H1 (cell line): ENCODE measurements around the gene ADAMTS6. TPM values are rescaled to one million over a fixed set of nuclear protein-coding genes. Genes with fewer than 3 reads are reported as not detected.

Source experiments
- CTCF ChIA-PET: fragments of 300-600 bp; sonication (Branson Sonifier 250); formaldehyde crosslinking; loops from one replicate; lab custom pipeline; 2021; ENCODE audit not compliant: partially characterized antibody; lab: Charles Lee
- POLR2A ChIA-PET: fragments of 300-600 bp; sonication (Branson Sonifier 250); formaldehyde crosslinking; loops from one replicate; lab custom pipeline; 2021; ENCODE audit warnings: inconsistent platforms; ENCODE audit not compliant: partially characterized antibody; lab: Charles Lee
- DNase-seq, 2 experiments: peaks; one replicate each; pipeline versions ENCODE4 v3.0.0 to v3.0.0-alpha.2; 2010 to 2022; ENCODE audit warnings: low spot score in 2 of 2, low read depth in 1 of 2, mixed read lengths in 1 of 2
- FAIRE-seq: peaks from 2 replicates; lab custom pipeline; 2011; peaks lifted over from hg19 to GRCh38; lab: Jason Lieb, UNC
- H2AFZ ChIP-seq: 2 replicates; pipeline ENCODE4 v1.8.1; 2012; ENCODE audit warnings: low read length, inconsistent platforms
- H2AK5ac ChIP-seq: 2 replicates; pipeline ENCODE4 v1.6.1; 2013; ENCODE audit warnings: low read depth, low read length
- H2BK120ac ChIP-seq: replicated peaks from 2 replicates; pipeline ENCODE3; 2013; ENCODE audit warnings: low read depth, low read length, inconsistent platforms
- H2BK12ac ChIP-seq: 2 replicates; pipeline ENCODE4 v1.6.1; 2013; ENCODE audit warnings: low read depth, low read length
- H2BK15ac ChIP-seq: 2 replicates; pipeline ENCODE4 v1.6.1; 2013; ENCODE audit warnings: low read length
- H2BK20ac ChIP-seq: 2 replicates; pipeline ENCODE4 v1.6.1; 2013; ENCODE audit warnings: low read length
- H2BK5ac ChIP-seq: 2 replicates; pipeline ENCODE4 v1.6.1; 2013; ENCODE audit warnings: low read depth, low read length
- H3K14ac ChIP-seq: 2 replicates; pipeline ENCODE4 v1.6.1; 2013; ENCODE audit warnings: inconsistent platforms; ENCODE audit not compliant: insufficient read length
- H3K18ac ChIP-seq: 2 replicates; pipeline ENCODE4 v1.6.1; 2013; ENCODE audit warnings: low read length; ENCODE audit errors: extremely low read depth
- H3K23ac ChIP-seq: 2 replicates; pipeline ENCODE4 v1.6.1; 2013; ENCODE audit warnings: inconsistent platforms; ENCODE audit not compliant: insufficient read length
- H3K23me2 ChIP-seq: 2 replicates; pipeline ENCODE4 v1.6.1; 2013; ENCODE audit warnings: low read depth, low read length
- H3K27ac ChIP-seq: 2 replicates; pipeline ENCODE4 v1.6.1; 2011; ENCODE audit warnings: low read depth, low read length, inconsistent platforms
- H3K27me3 ChIP-seq, 4 experiments: replicated peaks in 1 of 4; 1 replicate in 1 of 4; 2 replicates in 3 of 4; pipeline versions ENCODE4 v1.6.1 to v1.8.1; 2011 to 2013; ENCODE audit warnings: low read length in 3 of 4, mild to moderate bottlenecking in 3 of 4, inconsistent platforms in 2 of 4, mixed read lengths in 2 of 4, moderate library complexity in 1 of 4; ENCODE audit not compliant: control insufficient read depth in 3 of 4, insufficient read depth in 3 of 4; ENCODE audit errors: extremely low read depth in 1 of 4
- H3K36me3 ChIP-seq, 4 experiments: 2 replicates each; pipeline versions ENCODE4 v1.6.1 to v1.8.1; 2011 to 2013; ENCODE audit warnings: mild to moderate bottlenecking in 4 of 4, low read length in 3 of 4, moderate library complexity in 2 of 4, control low read depth in 1 of 4, inconsistent platforms in 1 of 4; ENCODE audit not compliant: insufficient read depth in 4 of 4, control insufficient read depth in 2 of 4
- H3K4ac ChIP-seq: replicated peaks from 2 replicates; pipeline ENCODE3; 2013; ENCODE audit warnings: low read length, low read depth, mixed read lengths, inconsistent platforms; ENCODE audit not compliant: insufficient read length
- H3K4me1 ChIP-seq, 4 experiments: replicated peaks in 1 of 4; 1 replicate in 1 of 4; 2 replicates in 3 of 4; pipeline versions ENCODE4 v1.6.1 to v1.8.1; 2011 to 2013; ENCODE audit warnings: low read length in 3 of 4, inconsistent platforms in 2 of 4, mixed read lengths in 1 of 4; ENCODE audit not compliant: insufficient read depth in 4 of 4, control insufficient read depth in 3 of 4
- H3K4me2 ChIP-seq, 2 experiments: 2 replicates each; pipeline versions ENCODE4 v1.6.1 to v1.8.1; 2011 to 2013; ENCODE audit warnings: low read depth in 2 of 2, low read length in 2 of 2, control low read depth in 1 of 2, inconsistent platforms in 1 of 2, mild to moderate bottlenecking in 1 of 2; ENCODE audit not compliant: insufficient read depth in 1 of 2
- H3K4me3 ChIP-seq, 4 experiments: fragments of 200-600, 300-600 bp in 1 of 4; sonication (generic), shearing (Covaris generic), sonication (Bioruptor Twin) in 1 of 4; 2 replicates each; pipeline versions ENCODE4 v1.5.1 to v1.8.1; 2011 to 2016; ENCODE audit warnings: low read length in 4 of 4, low read depth in 3 of 4, control low read depth in 2 of 4, inconsistent platforms in 2 of 4, mild to moderate bottlenecking in 2 of 4, mixed read lengths in 1 of 4, moderate library complexity in 1 of 4; ENCODE audit not compliant: insufficient read depth in 2 of 4; ENCODE audit errors: extremely low read depth in 1 of 4
- H3K56ac ChIP-seq: replicated peaks from 2 replicates; pipeline ENCODE3; 2013; ENCODE audit warnings: low read depth, mild to moderate bottlenecking, mixed read lengths, low read length, inconsistent platforms; ENCODE audit not compliant: insufficient read length
- H3K79me1 ChIP-seq: 2 replicates; pipeline ENCODE4 v1.6.1; 2013; ENCODE audit warnings: low read depth, low read length, control low read depth
- H3K79me2 ChIP-seq, 2 experiments: 2 replicates each; pipeline versions ENCODE4 v1.6.1 to v1.8.1; 2012 to 2013; ENCODE audit warnings: low read length in 2 of 2, mild to moderate bottlenecking in 2 of 2, inconsistent platforms in 1 of 2; ENCODE audit not compliant: insufficient read depth in 2 of 2, control insufficient read depth in 1 of 2
- H3K9ac ChIP-seq, 4 experiments: replicated peaks in 1 of 4; 1 replicate in 1 of 4; 2 replicates in 3 of 4; pipeline versions ENCODE4 v1.6.1 to v1.8.1; 2011 to 2013; ENCODE audit warnings: low read depth in 3 of 4, low read length in 3 of 4, control low read depth in 2 of 4, mild to moderate bottlenecking in 2 of 4, moderate library complexity in 2 of 4, inconsistent platforms in 1 of 4; ENCODE audit errors: extremely low read depth in 1 of 4
- H3K9me3 ChIP-seq, 2 experiments: 2 replicates each; pipeline versions ENCODE4 v1.6.1 to v1.8.1; 2012 to 2013; ENCODE audit warnings: mild to moderate bottlenecking in 2 of 2, moderate library complexity in 2 of 2, control low read depth in 1 of 2, inconsistent platforms in 1 of 2, low read depth in 1 of 2, low read length in 1 of 2, mixed read lengths in 1 of 2; ENCODE audit not compliant: insufficient read depth in 2 of 2
- H4K20me1 ChIP-seq, 2 experiments: replicated peaks in 1 of 2; 2 replicates each; pipeline versions ENCODE3 to v1.8.1; 2011 to 2013; ENCODE audit warnings: inconsistent platforms in 2 of 2, low read length in 2 of 2, mild to moderate bottlenecking in 1 of 2; ENCODE audit not compliant: insufficient read depth in 2 of 2, control insufficient read depth in 1 of 2
- H4K5ac ChIP-seq: 2 replicates; pipeline ENCODE4 v1.6.1; 2013; ENCODE audit warnings: low read length, low read depth, mixed read lengths, inconsistent platforms; ENCODE audit not compliant: insufficient read length
- H4K8ac ChIP-seq: 2 replicates; pipeline ENCODE4 v1.8.0; 2013; ENCODE audit warnings: mild to moderate bottlenecking, moderate library complexity, low read length, inconsistent platforms; ENCODE audit not compliant: insufficient read depth; ENCODE audit errors: extremely low read depth
- H4K91ac ChIP-seq: replicated peaks from 2 replicates; pipeline ENCODE3; 2013; ENCODE audit warnings: low read length, mixed read lengths, inconsistent platforms; ENCODE audit not compliant: insufficient read length
- CBX5 ChIP-seq: fragments of 300-800, 300-1000 bp; sonication (generic); IDR thresholded peaks from 2 replicates; pipeline ENCODE4 v1.7.1; 2016; ENCODE audit warnings: antibody characterized with exemption, low read length, low read depth
- EP300 ChIP-seq, 2 experiments: IDR thresholded peaks; 1 replicate in 1 of 2; 2 replicates in 1 of 2; pipeline ENCODE4 v1.6.1; 2011 to 2012; ENCODE audit warnings: low read depth in 2 of 2, low read length in 2 of 2, mild to moderate bottlenecking in 2 of 2, borderline replicate concordance in 1 of 2, inconsistent platforms in 1 of 2, moderate library complexity in 1 of 2
- HDAC6 ChIP-seq: IDR thresholded peaks from one replicate; pipeline ENCODE4 v1.7.1; 2012; ENCODE audit warnings: low read depth, mild to moderate bottlenecking, inconsistent platforms, low read length, moderate library complexity
- JUND ChIP-seq: IDR thresholded peaks from 2 replicates; pipeline ENCODE4 v1.6.1; 2011; ENCODE audit warnings: mild to moderate bottlenecking, improper control_type of control experiment, low read length
- KDM4A ChIP-seq: IDR thresholded peaks from one replicate; pipeline ENCODE4 v1.7.1; 2012; ENCODE audit warnings: low read depth, mild to moderate bottlenecking, moderate library complexity, low read length, inconsistent platforms; ENCODE audit not compliant: severe bottlenecking
- MAFK ChIP-seq: IDR thresholded peaks from 2 replicates; pipeline ENCODE4 v1.6.1; 2012; ENCODE audit warnings: low read depth, mild to moderate bottlenecking, improper control_type of control experiment, low read length
- PHF8 ChIP-seq: fragments of 200-600 bp; sonication (generic); conservative IDR thresholded peaks from 2 replicates; pipeline ENCODE4 v1.7.1; 2012; ENCODE audit warnings: low read depth, mild to moderate bottlenecking, inconsistent platforms, low read length, moderate library complexity
- RAD21 ChIP-seq, 2 experiments: IDR thresholded peaks in 1 of 2; conservative IDR thresholded peaks in 1 of 2; 2 replicates each; pipeline ENCODE4 v1.6.1; 2011; ENCODE audit warnings: low read depth in 2 of 2, low read length in 2 of 2, improper control_type of control experiment in 1 of 2, inconsistent platforms in 1 of 2, mild to moderate bottlenecking in 1 of 2, moderate library complexity in 1 of 2
- RXRA ChIP-seq: IDR thresholded peaks from 2 replicates; pipeline ENCODE4 v1.6.1; 2011; ENCODE audit warnings: low read depth, mild to moderate bottlenecking, low read length, moderate library complexity; ENCODE audit not compliant: insufficient read depth
- SIX5 ChIP-seq: IDR thresholded peaks from 2 replicates; pipeline ENCODE4 v1.6.1; 2011; ENCODE audit warnings: mild to moderate bottlenecking, low read depth, low read length
- TAF1 ChIP-seq: IDR thresholded peaks from 2 replicates; pipeline ENCODE4 v1.6.1; 2011; ENCODE audit warnings: mild to moderate bottlenecking, low read depth, low read length
- TEAD4 ChIP-seq: IDR thresholded peaks from 2 replicates; pipeline ENCODE4 v1.6.1; 2012; ENCODE audit warnings: low read depth, low read length, inconsistent platforms, mixed read lengths
- WGBS, 2 experiments: shearing (Covaris generic) in 1 of 2; methylation state at CpG; one replicate each; pipeline versions ENCODE4 v1.1.6 to v1.1.7; 2013 to 2015; ENCODE audit warnings: low lambda C conversion rate in 2 of 2, mixed read lengths in 2 of 2, inconsistent platforms in 1 of 2, low coverage in 1 of 2, missing lambda C conversion rate in 1 of 2; ENCODE audit not compliant: insufficient replicate concordance in 2 of 2, insufficient coverage in 1 of 2, insufficient read length in 1 of 2; ENCODE audit errors: extremely low coverage in 1 of 2, missing lambda C conversion rate in 1 of 2; 5-methylcytosine and 5-hydroxymethylcytosine counted together
- polyA plus RNA-seq, 7 experiments: library from polyadenylated mRNA; depleted of rRNA in 3 of 7; stranded (reverse) in 5 of 7; unstranded in 2 of 7; fragments of >200 nt in 5 of 7; fragments of 200-250 nt in 2 of 7; gene quantifications; 1 replicate in 5 of 7; 2 replicates in 1 of 7; 4 replicates in 1 of 7; pipeline versions ENCODE4 v1.2.1 to v1.2.3, GENCODE V29; 2011 to 2013; ENCODE audit warnings: missing spikeins in 2 of 7, mixed read lengths in 2 of 7
- total RNA-seq: library from RNA; stranded (reverse); fragmentation: NEBNext Ultra II Directional; extraction: Animal tissue kit (Norgen Biotek cat#: 25700); gene quantifications from 2 replicates; pipeline ENCODE4 v1.2.1, GENCODE V29; 2021
- TF ChIP-seq, protein P1 (sequence below): IDR thresholded peaks from 2 replicates; pipeline ENCODE4 v1.6.1; 2012; ENCODE audit warnings: inconsistent platforms
- TF ChIP-seq, protein P2 (sequence below): IDR thresholded peaks from 2 replicates; pipeline ENCODE4 v1.6.1; 2012; ENCODE audit warnings: inconsistent platforms

Gene ADAMTS6
- total and polyA plus RNA-seq, 2 of the 8 experiments (the other 6 are each of a cell fraction or from before 2014, with no cell fraction given): 0.74 to 2.4 TPM

DNA sequence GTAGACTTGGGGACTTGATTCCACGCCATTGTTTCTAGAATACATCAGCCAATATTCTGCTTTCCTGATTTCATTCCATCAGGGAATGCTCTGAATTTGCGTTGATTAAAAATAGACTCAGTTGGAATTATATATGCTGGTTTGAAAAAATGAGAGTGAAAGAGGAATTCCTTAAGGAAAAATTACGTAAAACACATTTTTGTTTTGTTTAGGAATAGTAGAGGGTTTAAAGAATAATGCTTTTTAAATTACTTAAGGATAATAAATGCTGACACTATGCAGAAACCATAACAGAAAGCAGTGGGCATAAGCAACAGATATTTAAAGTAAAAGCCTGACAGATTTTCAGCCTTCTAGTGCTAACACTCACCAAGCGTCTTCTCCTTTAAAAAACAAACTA is 235.0 kb downstream of the ADAMTS6 start:
- Histone ChIP-seq H4K8ac (no peak overlapping the region), H3K56ac (no peak overlapping the region), H4K20me1 (no peaks in the 10 kb centered on the region), H2BK15ac (no peak overlapping the region), H3K9ac (no peak overlapping the region), H2BK20ac (no peak overlapping the region), H3K9me3 (no peaks in the 10 kb centered on the region), H3K23me2 (no peaks in the 10 kb centered on the region), H2BK120ac (no peak overlapping the region), H2BK12ac (no peak overlapping the region), H3K27ac (no peak overlapping the region), H3K79me2 (no peaks in the 10 kb centered on the region), H3K36me3 (no peaks in the 10 kb centered on the region), H4K91ac (no peak overlapping the region), H4K5ac (no peak overlapping the region), H3K4me3 (no peak overlapping the region), H3K27me3 (no peaks in the 10 kb centered on the region), H3K23ac (no peak overlapping the region), H3K18ac (no peak overlapping the region), H2AFZ (no peak overlapping the region), H3K79me1 (no peaks in the 10 kb centered on the region), H2BK5ac (no peak overlapping the region), H3K4me2 (no peak overlapping the region), H3K4ac (no peak overlapping the region), H2AK5ac (no peak overlapping the region), H3K4me1 (peaks cover 0 to 9% (median 2%) of the 10 kb centered on the region in 4 experiments; a peak in 2 of 7 replicates), H3K14ac (no peak overlapping the region)
- FAIRE-seq: no peak
- ChIA-PET POLR2A (no interaction called here), CTCF (no interaction called here)
- 82 to 100% methylated on average over 1 to 4 of the region's 4 CpGs for WGBS, 2 experiments
- no peak for DNase-seq
- TF ChIP-seq PHF8: no peak
- no peak for TF ChIP-seq RXRA
- no peak for TF ChIP-seq SIX5
- TF ChIP-seq, protein P1, sequence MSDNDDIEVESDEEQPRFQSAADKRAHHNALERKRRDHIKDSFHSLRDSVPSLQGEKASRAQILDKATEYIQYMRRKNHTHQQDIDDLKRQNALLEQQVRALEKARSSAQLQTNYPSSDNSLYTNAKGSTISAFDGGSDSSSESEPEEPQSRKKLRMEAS: no peak
- no peak for TF ChIP-seq TEAD4
- TF ChIP-seq RAD21 (IDR thresholded peaks at IDR 0.05 in 1 of 2, conservative IDR thresholded peaks at IDR 0.05 in 1 of 2; ENCODE audit: low read depth in 2 of 2, low read length in 2 of 2): no peak
- TF ChIP-seq MAFK: no peak
- no peak for TF ChIP-seq CBX5
- TF ChIP-seq EP300 (IDR thresholded peaks at IDR 0.05; ENCODE audit: borderline replicate concordance in 1 of 2, low read depth in 2 of 2, low read length in 2 of 2): no peak
- TF ChIP-seq KDM4A: no peak
- no peak for TF ChIP-seq JUND
- no peak for TF ChIP-seq TAF1
- no peak for TF ChIP-seq HDAC6
- TF ChIP-seq, protein P2, sequence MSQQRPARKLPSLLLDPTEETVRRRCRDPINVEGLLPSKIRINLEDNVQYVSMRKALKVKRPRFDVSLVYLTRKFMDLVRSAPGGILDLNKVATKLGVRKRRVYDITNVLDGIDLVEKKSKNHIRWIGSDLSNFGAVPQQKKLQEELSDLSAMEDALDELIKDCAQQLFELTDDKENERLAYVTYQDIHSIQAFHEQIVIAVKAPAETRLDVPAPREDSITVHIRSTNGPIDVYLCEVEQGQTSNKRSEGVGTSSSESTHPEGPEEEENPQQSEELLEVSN: no peak
